ENCODE measurements around the gene PMM1. TPM values are rescaled to one million over a fixed set of nuclear protein-coding genes. Genes with fewer than 3 reads are reported as not detected.
"Not testable (repeated sequence)": the region's sequence is repeated elsewhere in the genome, so short reads cannot be mapped to it uniquely, and the experiment has no call there.

The PMM1 gene
- total RNA-seq, 2 experiments from 2014 or later: 17.0 to 40.5 TPM

- H3K4me1 ChIP-seq (ENCODE audit: insufficient read depth, low read length, poor library complexity, severe bottlenecking): no peaks in the 10 kb centered on the region
- H3K27ac ChIP-seq (ENCODE audit: low read depth, low read length, poor library complexity, severe bottlenecking): no peak overlapping the region
- intact Hi-C loops (cut with micrococcal nuclease; ENCODE audit: unreplicated experiment): no loop called here
- no peak overlapping the region for H3K4me2 ChIP-seq (ENCODE audit: low read length)
- H2AFZ ChIP-seq (ENCODE audit: low read length): no peak overlapping the region
- BruUV-seq (replicated peaks): no TSS peak
- no peak for TF ChIP-seq CTCF (conservative IDR thresholded peaks at IDR 0.05; ENCODE audit: low read length)
- no peak for TF ChIP-seq EZH2phosphoT487 (IDR thresholded peaks at IDR 0.05; ENCODE audit: borderline replicate concordance, low read depth, low read length)
- peaks cover 43% of the 10 kb centered on the region; the same call in 1 of the 2 replicates for H3K79me2 ChIP-seq (ENCODE audit: insufficient read depth, low read depth, low read length)
- H3K4me3 ChIP-seq (ENCODE audit: low read depth, low read length, poor library complexity, severe bottlenecking): no peak overlapping the region
- H3K9me2 ChIP-seq (ENCODE audit: insufficient read depth, low read length): no peaks in the 10 kb centered on the region
- ChIA-PET POLR2A (interaction anchor here (0.5 to 1.3 kb wide), 3 partner anchors 17 to 807 kb away, joined by 3 to 4 read pairs (median 3); partner anchors contain the start of genes DESI1 and XRCC6), CTCF (ENCODE audit: unreplicated experiment) (no interaction called here)
- H4K20me1 ChIP-seq (ENCODE audit: insufficient read depth, low read length): no peaks in the 10 kb centered on the region; the same call in 1 of the 2 replicates
- H3K9me3 ChIP-seq (ENCODE audit: low read length): no peaks in the 10 kb centered on the region
- peaks cover 100% of the 10 kb centered on the region for H3K36me3 ChIP-seq (ENCODE audit: insufficient read depth, low read length)
- no peak for DNase-seq (ENCODE audit: low spot score)
These were observed 48.5 kb upstream of the PMM1 start for GRCh38 chr22:41638124-41638523.

- H3K4me3 ChIP-seq (ENCODE audit: low read depth, low read length, poor library complexity, severe bottlenecking); H3K4me2 ChIP-seq (ENCODE audit: low read length); DNase-seq (ENCODE audit: low spot score); H2AFZ ChIP-seq (ENCODE audit: low read length); H4K20me1 ChIP-seq (ENCODE audit: insufficient read depth, low read length); BruUV-seq (replicated peaks); H3K4me1 ChIP-seq (ENCODE audit: insufficient read depth, low read length, poor library complexity, severe bottlenecking); intact Hi-C loops (cut with micrococcal nuclease; ENCODE audit: unreplicated experiment); H3K27ac ChIP-seq (ENCODE audit: low read depth, low read length, poor library complexity, severe bottlenecking); H3K9me2 ChIP-seq (ENCODE audit: insufficient read depth, low read length); H3K9me3 ChIP-seq (ENCODE audit: low read length): not testable (repeated sequence)
- ChIA-PET POLR2A (interaction anchor here (0.6 to 1.3 kb wide), 2 partner anchors 16 to 808 kb away, joined by 3 to 4 read pairs; partner anchors contain the start of genes DESI1 and XRCC6), CTCF (ENCODE audit: unreplicated experiment) (interaction anchor here (0.6 kb wide), 1 partner anchor 16 kb away, joined by 3 read pairs; no protein-coding TSS in a partner anchor)
- Histone ChIP-seq H3K36me3 (ENCODE audit: insufficient read depth, low read length) (peaks cover 100% of the 10 kb centered on the region), H3K79me2 (ENCODE audit: insufficient read depth, low read depth, low read length) (peaks cover 43% of the 10 kb centered on the region; the same call in 1 of the 2 replicates)
These were observed 48.0 kb upstream of the PMM1 start for GRCh38 chr22:41637623-41638022.

- no peaks in the 10 kb centered on the region for H3K4me1 ChIP-seq (ENCODE audit: insufficient read depth, low read length, poor library complexity, severe bottlenecking)
- H3K4me2 ChIP-seq (ENCODE audit: low read length): no peak overlapping the region
- TF ChIP-seq CTCF (conservative IDR thresholded peaks at IDR 0.05; ENCODE audit: low read length) (no peak), EZH2phosphoT487 (IDR thresholded peaks at IDR 0.05; ENCODE audit: borderline replicate concordance, low read depth, low read length) (no peak)
- H3K79me2 ChIP-seq (ENCODE audit: insufficient read depth, low read depth, low read length): peaks cover 31% of the 10 kb centered on the region; the same call in 1 of the 2 replicates
- H3K4me3 ChIP-seq (ENCODE audit: low read depth, low read length, poor library complexity, severe bottlenecking): no peak overlapping the region
- no peaks in the 10 kb centered on the region; the same call in 1 of the 2 replicates for H4K20me1 ChIP-seq (ENCODE audit: insufficient read depth, low read length)
- ChIA-PET POLR2A (no interaction called here), CTCF (ENCODE audit: unreplicated experiment) (no interaction called here)
- DNase-seq (ENCODE audit: low spot score): no peak
- no peaks in the 10 kb centered on the region for H3K9me2 ChIP-seq (ENCODE audit: insufficient read depth, low read length)
- intact Hi-C loops (cut with micrococcal nuclease; ENCODE audit: unreplicated experiment): no loop called here
- peaks cover 98% of the 10 kb centered on the region for H3K36me3 ChIP-seq (ENCODE audit: insufficient read depth, low read length)
- no TSS peak for BruUV-seq (replicated peaks)
- no peak overlapping the region for H2AFZ ChIP-seq (ENCODE audit: low read length)
- no peaks in the 10 kb centered on the region for H3K9me3 ChIP-seq (ENCODE audit: low read length)
- no peak overlapping the region for H3K27ac ChIP-seq (ENCODE audit: low read depth, low read length, poor library complexity, severe bottlenecking)
These were observed 46.8 kb upstream of the PMM1 start for GRCh38 chr22:41636467-41636866.

GRCh38 chr22:41634610-41635009 is 45.0 kb upstream of the PMM1 start:
- intact Hi-C loops (cut with micrococcal nuclease; ENCODE audit: unreplicated experiment): not testable (repeated sequence)
- POLR2A ChIA-PET: interaction anchor here (0.7 to 1.1 kb wide), 2 partner anchors 13 to 26 kb away, joined by 3 to 5 read pairs; no protein-coding TSS in a partner anchor
- H3K36me3 ChIP-seq (ENCODE audit: insufficient read depth, low read length): peaks cover 95% of the 10 kb centered on the region

GRCh38 chr22:41631615-41632014 is 42.0 kb upstream of the PMM1 start:
- H3K27ac ChIP-seq (ENCODE audit: low read depth, low read length, poor library complexity, severe bottlenecking); H3K4me1 ChIP-seq (ENCODE audit: insufficient read depth, low read length, poor library complexity, severe bottlenecking); POLR2A ChIA-PET; H3K4me3 ChIP-seq (ENCODE audit: low read depth, low read length, poor library complexity, severe bottlenecking); DNase-seq (ENCODE audit: low spot score); intact Hi-C loops (cut with micrococcal nuclease; ENCODE audit: unreplicated experiment); CTCF ChIA-PET (ENCODE audit: unreplicated experiment); H4K20me1 ChIP-seq (ENCODE audit: insufficient read depth, low read length); H2AFZ ChIP-seq (ENCODE audit: low read length); H3K4me2 ChIP-seq (ENCODE audit: low read length); H3K9me2 ChIP-seq (ENCODE audit: insufficient read depth, low read length); H3K9me3 ChIP-seq (ENCODE audit: low read length); BruUV-seq (replicated peaks): not testable (repeated sequence)
- H3K79me2 ChIP-seq (ENCODE audit: insufficient read depth, low read depth, low read length): peaks cover 47% of the 10 kb centered on the region
- peaks cover 95% of the 10 kb centered on the region for H3K36me3 ChIP-seq (ENCODE audit: insufficient read depth, low read length)

More at GRCh38 chr22:41634610-41635009, 45.0 kb upstream of the PMM1 start:
- H2AFZ ChIP-seq (ENCODE audit: low read length); H3K9me3 ChIP-seq (ENCODE audit: low read length); H3K4me2 ChIP-seq (ENCODE audit: low read length); H4K20me1 ChIP-seq (ENCODE audit: insufficient read depth, low read length); CTCF ChIA-PET (ENCODE audit: unreplicated experiment); H3K4me3 ChIP-seq (ENCODE audit: low read depth, low read length, poor library complexity, severe bottlenecking); H3K9me2 ChIP-seq (ENCODE audit: insufficient read depth, low read length); H3K27ac ChIP-seq (ENCODE audit: low read depth, low read length, poor library complexity, severe bottlenecking); H3K4me1 ChIP-seq (ENCODE audit: insufficient read depth, low read length, poor library complexity, severe bottlenecking); BruUV-seq (replicated peaks); DNase-seq (ENCODE audit: low spot score): not testable (repeated sequence)
- H3K79me2 ChIP-seq (ENCODE audit: insufficient read depth, low read depth, low read length): peaks cover 23% of the 10 kb centered on the region; the same call in 1 of the 2 replicates

Data from OCI-LY7 (cell line).